K562 (cell line): ENCODE results near the gene FAF2. TPM values are rescaled to one million over a fixed set of nuclear protein-coding genes. Genes with fewer than 3 reads are reported as not detected.

Source experiments
- CEBPG ChIP-seq, 3 experiments: fragments of 200-800 bp in 1 of 3; sonication (Bioruptor generic) in 1 of 3; sonication (generic) in 1 of 3; formaldehyde crosslinking in 1 of 3; IDR thresholded peaks in 2 of 3; conservative IDR thresholded peaks in 1 of 3; 2 replicates each; pipeline versions ENCODE4 v1.6.1 to v1.8.0; 2016 to 2022; ENCODE audit warnings: missing compliant biosample characterization in 2 of 3, missing genetic modification characterization in 2 of 3, mild to moderate bottlenecking in 1 of 3, missing genetic modification reagents in 1 of 3
- FUS ChIP-seq: fragments of 200-400 bp; formaldehyde crosslinking; optimal IDR thresholded peaks from 2 replicates; pipeline ENCODE3; 2017; ENCODE audit warnings: low read depth, low read length
- KLF13 ChIP-seq: fragments of 450-650 bp; IDR thresholded peaks from 2 replicates; pipeline ENCODE4 v1.6.1; 2016; ENCODE audit warnings: missing genetic modification characterization, low read depth, mild to moderate bottlenecking, missing compliant biosample characterization, moderate library complexity, borderline replicate concordance
- MED1 ChIP-seq: sonication (generic); formaldehyde crosslinking; IDR thresholded peaks from 2 replicates; pipeline ENCODE4 v1.8.1; 2023; ENCODE audit warnings: missing genetic modification reagents, borderline replicate concordance
- MTA3 ChIP-seq: fragments of 450-650 bp; formaldehyde crosslinking; IDR thresholded peaks from 2 replicates; pipeline ENCODE4 v1.6.1; 2017; ENCODE audit warnings: mild to moderate bottlenecking, borderline replicate concordance
- OTX1 ChIP-seq: fragments of 450-650 bp; formaldehyde crosslinking; IDR thresholded peaks from 2 replicates; pipeline ENCODE4 v1.4.0; 2022; ENCODE audit warnings: mild to moderate bottlenecking
- SAFB ChIP-seq: fragments of 200-400 bp; formaldehyde crosslinking; IDR thresholded peaks from 2 replicates; pipeline ENCODE4 v1.6.1; 2017; ENCODE audit warnings: low read depth, low read length, borderline replicate concordance
- STAT5B ChIP-seq: fragments of 250-450 bp; sonication (Bioruptor Pico); IDR thresholded peaks from 2 replicates; pipeline ENCODE4 v1.8.0; 2021; ENCODE audit warnings: mild to moderate bottlenecking, inconsistent platforms
- TCF7 ChIP-seq: sonication (generic); IDR thresholded peaks from 2 replicates; pipeline ENCODE4 v1.6.1; 2016; ENCODE audit warnings: antibody characterized with exemption, borderline replicate concordance
- ZNF197 ChIP-seq: fragments of 200-800 bp; sonication (Bioruptor generic); IDR thresholded peaks from 2 replicates; pipeline ENCODE4 v1.6.1; 2016; ENCODE audit warnings: low read depth, missing genetic modification characterization, missing compliant biosample characterization
- ZNF507 ChIP-seq: conservative IDR thresholded peaks from 2 replicates; pipeline ENCODE4 v1.6.1; 2017; ENCODE audit warnings: missing genetic modification characterization, missing compliant biosample characterization
- polyA plus RNA-seq, 8 experiments: library from polyadenylated mRNA; depleted of rRNA in 4 of 8; stranded (reverse) in 5 of 8; unstranded in 3 of 8; fragments of >200 nt; fragmentation: Nextera tagmentation in 2 of 8; fragmentation: Illumina TruSeq in 1 of 8; extraction: Ambion mirVana in 2 of 8; extraction: Trizol in 1 of 8; gene quantifications; 2 replicates each; pipeline versions ENCODE4 v1.2.1 to v1.2.3, GENCODE V29; 2011 to 2014; ENCODE audit warnings: inconsistent platforms in 1 of 8, missing spikeins in 1 of 8
- total RNA-seq, 7 experiments: library from RNA; depleted of rRNA in 6 of 7; stranded (reverse); fragments of >200 nt in 6 of 7; fragmentation: Illumina TruSeq in 2 of 7; extraction: Trizol in 2 of 7; gene quantifications; 2 replicates each; pipeline versions ENCODE4 v1.2.1 to v1.2.3, GENCODE V29; 2011 to 2021; ENCODE audit warnings: low replicate concordance in 1 of 7
- TF ChIP-seq, protein P1 (sequence below): sonication (generic); formaldehyde crosslinking; IDR thresholded peaks from 2 replicates; pipeline ENCODE4 v1.8.1; 2023; ENCODE audit warnings: mild to moderate bottlenecking, missing genetic modification reagents, moderate library complexity
- TF ChIP-seq, protein P2 (sequence below): fragments of 450-650 bp; IDR thresholded peaks from 2 replicates; pipeline ENCODE4 v1.6.1; 2016; ENCODE audit warnings: antibody characterized with exemption
- TF ChIP-seq, protein P3 (sequence below): sonication (generic); formaldehyde crosslinking; IDR thresholded peaks from 2 replicates; pipeline ENCODE4 v1.4.0; 2020; ENCODE audit warnings: mild to moderate bottlenecking, missing genetic modification reagents
- TF ChIP-seq, protein P4 (sequence below): IDR thresholded peaks from 3 replicates; pipeline ENCODE4 v1.6.1; 2011; ENCODE audit warnings: borderline replicate concordance, mild to moderate bottlenecking; ENCODE audit not compliant: insufficient read length, insufficient read depth
- TF ChIP-seq, protein P5 (sequence below): fragments of 250-450 bp; sonication (Bioruptor Pico); IDR thresholded peaks from 2 replicates; pipeline ENCODE4 v1.8.0; 2022; ENCODE audit warnings: inconsistent platforms, mild to moderate bottlenecking, moderate library complexity, borderline replicate concordance

Gene FAF2
- total and polyA plus RNA-seq, 9 of the 15 experiments (the other 6 are each of a cell fraction or from before 2014, with no cell fraction given), result 25.0 to 44.6 (median 36.1) TPM

DNA sequence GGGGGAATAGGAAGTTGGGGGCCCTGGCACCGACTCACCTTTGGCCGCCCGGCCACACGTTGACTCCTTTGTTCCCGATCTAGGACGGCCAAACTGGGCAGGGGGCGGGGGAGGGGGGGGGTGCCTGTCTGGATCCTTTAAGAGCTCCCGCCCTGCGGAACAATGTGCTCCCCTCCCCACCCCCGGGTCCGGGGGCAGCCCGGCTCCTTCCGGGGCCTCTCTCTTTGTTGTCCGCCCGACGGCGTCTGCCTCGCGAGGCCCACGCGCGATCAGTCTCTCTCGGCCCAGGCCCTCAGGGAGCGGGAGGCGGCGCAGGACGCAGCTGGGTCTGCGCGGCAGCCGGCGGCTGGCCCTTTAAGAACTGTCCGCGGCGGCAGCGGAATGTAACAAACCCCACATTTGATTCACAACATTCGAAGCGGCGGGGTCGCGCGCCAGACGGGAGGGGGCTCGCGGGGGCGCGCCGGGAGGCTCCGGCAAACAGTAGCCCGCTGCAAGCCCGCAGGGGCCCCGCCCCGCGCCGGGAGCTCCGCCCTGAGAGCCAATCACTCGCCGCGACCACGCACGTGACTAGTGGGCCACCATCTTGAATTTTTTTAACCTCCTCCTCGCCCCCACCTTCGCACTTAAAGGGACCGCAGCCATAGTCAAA, 88.8 kb downstream of the FAF2 start, which contains the start of gene RNF44 (continued):
- TF ChIP-seq, protein P1, sequence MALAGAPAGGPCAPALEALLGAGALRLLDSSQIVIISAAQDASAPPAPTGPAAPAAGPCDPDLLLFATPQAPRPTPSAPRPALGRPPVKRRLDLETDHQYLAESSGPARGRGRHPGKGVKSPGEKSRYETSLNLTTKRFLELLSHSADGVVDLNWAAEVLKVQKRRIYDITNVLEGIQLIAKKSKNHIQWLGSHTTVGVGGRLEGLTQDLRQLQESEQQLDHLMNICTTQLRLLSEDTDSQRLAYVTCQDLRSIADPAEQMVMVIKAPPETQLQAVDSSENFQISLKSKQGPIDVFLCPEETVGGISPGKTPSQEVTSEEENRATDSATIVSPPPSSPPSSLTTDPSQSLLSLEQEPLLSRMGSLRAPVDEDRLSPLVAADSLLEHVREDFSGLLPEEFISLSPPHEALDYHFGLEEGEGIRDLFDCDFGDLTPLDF (CRISPR knock-in tag), result peak; percentile 52; the same call in 1 of the 2 replicates
- TF ChIP-seq KLF13 (no peak; the same call in 1 of the 2 replicates), TCF7 (peak; percentile 63; the same call in 1 of the 2 replicates), MED1 (CRISPR knock-in tag) (no peak), STAT5B (CRISPR knock-in tag) (no peak), ZNF507 (tag) (no peak), ZNF197 (CRISPR knock-in tag) (no peak; the same call in 1 of the 2 replicates), OTX1 (CRISPR knock-in tag) (no peak), SAFB (peak; percentile 91), MTA3 (no peak), FUS (no peak), CEBPG (CRISPR knock-in tag; IDR thresholded peaks at IDR 0.05) (no peak), CEBPG (tag; conservative IDR thresholded peaks at IDR 0.05 in 1 of 2, IDR thresholded peaks at IDR 0.05 in 1 of 2) (no peak)
- TF ChIP-seq, protein P2, sequence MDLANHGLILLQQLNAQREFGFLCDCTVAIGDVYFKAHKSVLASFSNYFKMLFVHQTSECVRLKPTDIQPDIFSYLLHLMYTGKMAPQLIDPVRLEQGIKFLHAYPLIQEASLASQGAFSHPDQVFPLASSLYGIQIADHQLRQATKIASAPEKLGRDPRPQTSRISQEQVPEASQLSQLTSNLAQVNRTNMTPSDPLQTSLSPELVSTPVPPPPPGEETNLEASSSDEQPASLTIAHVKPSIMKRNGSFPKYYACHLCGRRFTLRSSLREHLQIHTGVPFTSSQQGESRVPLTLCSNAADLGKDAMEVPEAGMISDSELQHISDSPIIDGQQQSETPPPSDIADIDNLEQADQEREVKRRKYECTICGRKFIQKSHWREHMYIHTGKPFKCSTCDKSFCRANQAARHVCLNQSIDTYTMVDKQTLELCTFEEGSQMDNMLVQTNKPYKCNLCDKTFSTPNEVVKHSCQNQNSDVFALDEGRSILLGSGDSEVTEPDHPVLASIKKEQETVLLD, result no peak
- TF ChIP-seq, protein P3, sequence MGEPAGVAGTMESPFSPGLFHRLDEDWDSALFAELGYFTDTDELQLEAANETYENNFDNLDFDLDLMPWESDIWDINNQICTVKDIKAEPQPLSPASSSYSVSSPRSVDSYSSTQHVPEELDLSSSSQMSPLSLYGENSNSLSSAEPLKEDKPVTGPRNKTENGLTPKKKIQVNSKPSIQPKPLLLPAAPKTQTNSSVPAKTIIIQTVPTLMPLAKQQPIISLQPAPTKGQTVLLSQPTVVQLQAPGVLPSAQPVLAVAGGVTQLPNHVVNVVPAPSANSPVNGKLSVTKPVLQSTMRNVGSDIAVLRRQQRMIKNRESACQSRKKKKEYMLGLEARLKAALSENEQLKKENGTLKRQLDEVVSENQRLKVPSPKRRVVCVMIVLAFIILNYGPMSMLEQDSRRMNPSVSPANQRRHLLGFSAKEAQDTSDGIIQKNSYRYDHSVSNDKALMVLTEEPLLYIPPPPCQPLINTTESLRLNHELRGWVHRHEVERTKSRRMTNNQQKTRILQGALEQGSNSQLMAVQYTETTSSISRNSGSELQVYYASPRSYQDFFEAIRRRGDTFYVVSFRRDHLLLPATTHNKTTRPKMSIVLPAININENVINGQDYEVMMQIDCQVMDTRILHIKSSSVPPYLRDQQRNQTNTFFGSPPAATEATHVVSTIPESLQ (CRISPR knock-in tag), result no peak
- TF ChIP-seq, protein P4, sequence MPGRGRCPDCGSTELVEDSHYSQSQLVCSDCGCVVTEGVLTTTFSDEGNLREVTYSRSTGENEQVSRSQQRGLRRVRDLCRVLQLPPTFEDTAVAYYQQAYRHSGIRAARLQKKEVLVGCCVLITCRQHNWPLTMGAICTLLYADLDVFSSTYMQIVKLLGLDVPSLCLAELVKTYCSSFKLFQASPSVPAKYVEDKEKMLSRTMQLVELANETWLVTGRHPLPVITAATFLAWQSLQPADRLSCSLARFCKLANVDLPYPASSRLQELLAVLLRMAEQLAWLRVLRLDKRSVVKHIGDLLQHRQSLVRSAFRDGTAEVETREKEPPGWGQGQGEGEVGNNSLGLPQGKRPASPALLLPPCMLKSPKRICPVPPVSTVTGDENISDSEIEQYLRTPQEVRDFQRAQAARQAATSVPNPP, result no peak
- TF ChIP-seq, protein P5, sequence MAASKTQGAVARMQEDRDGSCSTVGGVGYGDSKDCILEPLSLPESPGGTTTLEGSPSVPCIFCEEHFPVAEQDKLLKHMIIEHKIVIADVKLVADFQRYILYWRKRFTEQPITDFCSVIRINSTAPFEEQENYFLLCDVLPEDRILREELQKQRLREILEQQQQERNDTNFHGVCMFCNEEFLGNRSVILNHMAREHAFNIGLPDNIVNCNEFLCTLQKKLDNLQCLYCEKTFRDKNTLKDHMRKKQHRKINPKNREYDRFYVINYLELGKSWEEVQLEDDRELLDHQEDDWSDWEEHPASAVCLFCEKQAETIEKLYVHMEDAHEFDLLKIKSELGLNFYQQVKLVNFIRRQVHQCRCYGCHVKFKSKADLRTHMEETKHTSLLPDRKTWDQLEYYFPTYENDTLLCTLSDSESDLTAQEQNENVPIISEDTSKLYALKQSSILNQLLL (CRISPR knock-in tag), result no peak
